Transverse colon (tissue), 4 donors: ENCODE results near the gene TTC3. TPM values are rescaled to one million over a fixed set of nuclear protein-coding genes. Genes with fewer than 3 reads are reported as not detected.

ENCODE experiments used
- DNase-seq: peaks from one replicate; pipeline ENCODE4 v3.0.0-alpha.2; 2019
- H3K27ac ChIP-seq, 4 donors: fragments of 200-600 bp; sonication (generic); 2 replicates each; pipeline ENCODE4 v1.5.1; 2016 to 2018; ENCODE audit warnings: inconsistent platforms in 4 of 4
- H3K27me3 ChIP-seq: fragments of 200-600 bp; sonication (generic); 2 replicates; pipeline ENCODE4 v1.5.1; 2017; ENCODE audit warnings: inconsistent platforms
- H3K36me3 ChIP-seq, 4 donors: fragments of 200-600 bp; sonication (generic); 2 replicates each; pipeline ENCODE4 v1.5.1; 2017 to 2019; ENCODE audit warnings: inconsistent platforms in 4 of 4
- H3K4me1 ChIP-seq, 4 donors: fragments of 200-600 bp; sonication (generic); 2 replicates each; pipeline ENCODE4 v1.5.1; 2017 to 2020; ENCODE audit warnings: inconsistent platforms in 4 of 4
- H3K4me3 ChIP-seq, 4 donors: fragments of 200-600 bp; sonication (generic); 1 replicate in 1 of 4; 2 replicates in 3 of 4; pipeline versions ENCODE4 v1.5.1 to v1.6.1; 2017 to 2019; ENCODE audit warnings: inconsistent platforms in 4 of 4
- H3K9me3 ChIP-seq, 2 donors: fragments of 200-600 bp; sonication (generic); 2 replicates each; pipeline ENCODE4 v1.5.1; 2017 to 2019; ENCODE audit warnings: inconsistent platforms in 2 of 2
- EP300 ChIP-seq: sonication (generic); formaldehyde crosslinking; IDR thresholded peaks from one replicate; pipeline ENCODE4 v1.6.1; 2017; ENCODE audit warnings: antibody characterized with exemption, low read depth
- POLR2A ChIP-seq: fragments of 450-650 bp; IDR thresholded peaks from one replicate; pipeline ENCODE4 v1.6.1; 2016; ENCODE audit warnings: antibody characterized with exemption, mild to moderate bottlenecking, moderate library complexity
- POLR2AphosphoS5 ChIP-seq, 3 donors: sonication (generic); formaldehyde crosslinking; IDR thresholded peaks; one replicate each; pipeline ENCODE4 v1.6.1; 2016; ENCODE audit warnings: antibody characterized with exemption in 3 of 3
- WGBS, 2 donors: methylation state at CpG; one replicate each; pipeline ENCODE4 v1.1.5; 2018; ENCODE audit warnings: low coverage in 1 of 2; 5-methylcytosine and 5-hydroxymethylcytosine counted together
- in situ Hi-C, 4 donors: fragments of 200-750 bp; cut with MboI; loops; one replicate each; pipeline versions ENCODE4 v1.15.0 to v1.15.1; 2017; ENCODE audit warnings: low sequenced_read_pairs in 3 of 4, low pct_ligation_motif_present in 1 of 4, low pct_unique_long_range_greater_than_20kb in 1 of 4
- intact Hi-C: fragments of 100-400 bp; cut with DNase I; formaldehyde crosslinking; loops from one replicate; pipeline ENCODE4 v1.15.1; 2023; ENCODE audit warnings: low total_unique reads
- total RNA-seq, 4 donors: library from RNA; depleted of rRNA; stranded (reverse); fragments of >200 nt; gene quantifications; one replicate each; pipeline ENCODE4 v1.1.0, GENCODE V29; 2016
- TF ChIP-seq, protein P1 (sequence below), 5 experiments: fragments of 200-600 bp in 3 of 5; fragments of 450-650 bp in 2 of 5; sonication (generic) in 3 of 5; IDR thresholded peaks; 1 replicate in 2 of 5; 2 replicates in 3 of 5; pipeline ENCODE4 v1.5.1; 2016 to 2017; ENCODE audit warnings: antibody characterized with exemption in 5 of 5, inconsistent platforms in 3 of 5, mild to moderate bottlenecking in 2 of 5, moderate library complexity in 1 of 5

The TTC3 gene
- total RNA-seq, 4 donors from 2014 or later: 84.0 to 247 (median 146) TPM

DNA sequence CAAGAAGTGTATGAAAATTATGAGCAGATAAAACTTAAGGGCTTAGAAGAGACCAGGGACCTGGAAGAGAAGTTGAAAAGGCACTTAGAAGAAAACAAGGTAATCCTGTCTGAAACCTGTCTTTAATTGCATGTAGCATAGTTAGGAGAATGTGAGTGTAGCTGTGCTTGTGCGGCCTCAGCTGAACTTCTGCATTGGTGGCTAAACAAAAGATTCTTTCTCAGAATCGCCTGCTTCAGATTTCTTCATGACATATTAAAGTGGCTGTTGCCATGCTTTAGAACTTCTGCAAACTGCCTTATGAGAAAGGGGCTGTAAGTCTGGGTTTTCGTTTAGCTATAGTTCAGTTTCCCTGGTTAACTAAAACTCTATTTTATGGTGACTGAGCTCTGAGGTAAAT, 99.6 kb downstream of the TTC3 start:
- 67 to 90% methylated on average over 3 of the region's 3 CpGs for WGBS, 2 donors
- H3K4me1 ChIP-seq: no peaks in the 10 kb centered on the region
- H3K4me3 ChIP-seq: no peak overlapping the region
- no peak for TF ChIP-seq POLR2A
- TF ChIP-seq, protein P1, sequence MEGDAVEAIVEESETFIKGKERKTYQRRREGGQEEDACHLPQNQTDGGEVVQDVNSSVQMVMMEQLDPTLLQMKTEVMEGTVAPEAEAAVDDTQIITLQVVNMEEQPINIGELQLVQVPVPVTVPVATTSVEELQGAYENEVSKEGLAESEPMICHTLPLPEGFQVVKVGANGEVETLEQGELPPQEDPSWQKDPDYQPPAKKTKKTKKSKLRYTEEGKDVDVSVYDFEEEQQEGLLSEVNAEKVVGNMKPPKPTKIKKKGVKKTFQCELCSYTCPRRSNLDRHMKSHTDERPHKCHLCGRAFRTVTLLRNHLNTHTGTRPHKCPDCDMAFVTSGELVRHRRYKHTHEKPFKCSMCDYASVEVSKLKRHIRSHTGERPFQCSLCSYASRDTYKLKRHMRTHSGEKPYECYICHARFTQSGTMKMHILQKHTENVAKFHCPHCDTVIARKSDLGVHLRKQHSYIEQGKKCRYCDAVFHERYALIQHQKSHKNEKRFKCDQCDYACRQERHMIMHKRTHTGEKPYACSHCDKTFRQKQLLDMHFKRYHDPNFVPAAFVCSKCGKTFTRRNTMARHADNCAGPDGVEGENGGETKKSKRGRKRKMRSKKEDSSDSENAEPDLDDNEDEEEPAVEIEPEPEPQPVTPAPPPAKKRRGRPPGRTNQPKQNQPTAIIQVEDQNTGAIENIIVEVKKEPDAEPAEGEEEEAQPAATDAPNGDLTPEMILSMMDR (IDR thresholded peaks at IDR 0.05): no peak
- no peak for TF ChIP-seq POLR2AphosphoS5 (IDR thresholded peaks at IDR 0.05)
- no peak for TF ChIP-seq EP300
- DNase-seq: no peak
- in situ Hi-C loops: no loop called here
- no peaks in the 10 kb centered on the region for H3K27me3 ChIP-seq
- H3K9me3 ChIP-seq: no peaks in the 10 kb centered on the region
- H3K36me3 ChIP-seq: peaks cover 0 to 32% (median 9%) of the 10 kb centered on the region in 4 donors
- no peak overlapping the region for H3K27ac ChIP-seq
- intact Hi-C loops: no loop called here

DNA sequence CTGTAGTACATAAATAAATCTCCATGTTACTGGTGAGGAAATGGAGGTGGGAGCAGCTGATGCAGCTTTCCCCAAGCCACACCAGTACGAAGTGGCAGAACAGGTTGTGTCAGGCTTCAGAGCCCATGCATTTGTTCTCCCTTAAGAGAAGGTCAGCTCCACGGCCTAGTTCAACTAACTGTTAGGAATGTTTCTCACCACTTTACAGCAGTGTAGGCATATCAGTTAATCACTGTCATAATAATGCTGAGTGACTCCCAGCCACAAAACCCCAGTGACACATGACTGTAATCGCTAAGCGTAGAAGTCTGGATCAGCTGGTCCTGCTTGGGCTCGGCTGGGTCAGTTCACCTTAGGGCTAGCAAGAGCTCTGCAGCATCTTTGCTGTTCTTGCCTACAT, 103.7 kb downstream of the TTC3 start:
- in situ Hi-C loops: no loop called here
- Histone ChIP-seq H3K4me3 (no peak overlapping the region), H3K9me3 (no peaks in the 10 kb centered on the region), H3K36me3 (peaks cover 0 to 32% (median 11%) of the 10 kb centered on the region in 4 donors), H3K27ac (no peak overlapping the region), H3K4me1 (no peaks in the 10 kb centered on the region), H3K27me3 (no peaks in the 10 kb centered on the region)
- DNase-seq: no peak
- intact Hi-C loops: no loop called here
- 37 to 63% methylated on average over 2 to 5 of the region's 5 CpGs for WGBS, 2 donors
- TF ChIP-seq EP300: no peak
- no peak for TF ChIP-seq POLR2A
- TF ChIP-seq, protein P1 (IDR thresholded peaks at IDR 0.05): no peak
- TF ChIP-seq POLR2AphosphoS5 (IDR thresholded peaks at IDR 0.05): no peak

DNA sequence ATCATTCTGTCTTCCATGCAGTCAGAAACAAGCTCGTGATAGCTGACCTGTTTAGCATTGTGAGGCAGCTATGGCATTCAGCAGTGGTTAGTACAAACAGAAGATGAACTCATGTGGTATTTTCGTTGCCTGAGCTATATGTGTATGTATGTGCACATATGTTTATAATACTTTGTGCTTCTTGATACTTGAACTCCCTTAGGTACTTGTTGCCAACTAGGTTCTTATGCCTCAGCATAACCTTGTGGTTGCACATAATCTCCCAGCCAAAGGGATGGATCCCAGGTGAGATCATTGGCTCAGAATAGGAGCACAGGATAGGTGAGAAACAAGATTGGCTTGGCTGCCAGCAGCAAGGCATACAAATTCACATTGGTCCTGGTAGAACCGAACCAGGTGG, 108.0 kb downstream of the TTC3 start:
- Histone ChIP-seq H3K27ac (no peak overlapping the region), H3K36me3 (peaks cover 0 to 16% (median 5%) of the 10 kb centered on the region in 4 donors)
- intact Hi-C loops: loop anchor here (5.0 kb wide), 1 partner anchor 1111 kb away; no protein-coding TSS in a partner anchor

DNA sequence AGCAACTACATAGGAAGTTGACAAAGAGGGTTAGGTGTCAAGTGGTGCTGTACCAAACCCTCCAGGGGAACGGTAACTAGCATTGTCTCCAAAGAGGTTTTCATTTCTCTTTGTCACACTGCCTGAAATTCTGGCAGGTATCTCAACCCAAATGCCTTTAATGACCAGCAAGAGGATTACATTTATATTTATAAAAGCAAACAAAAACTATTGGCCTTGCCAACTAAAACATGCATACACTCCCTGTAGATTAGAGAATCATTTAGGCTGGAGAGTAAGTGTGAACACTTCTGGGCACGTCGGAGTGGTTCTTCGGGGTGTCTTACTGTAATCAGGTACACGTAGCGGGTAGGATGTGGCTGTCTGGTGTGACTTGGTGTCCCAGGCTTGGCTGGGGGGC, 109.2 kb downstream of the TTC3 start:
- intact Hi-C loops: loop anchor here (5.0 kb wide), 1 partner anchor 1110 kb away; no protein-coding TSS in a partner anchor
- no peak for DNase-seq
- Histone ChIP-seq H3K4me3 (no peak overlapping the region), H3K27ac (no peak overlapping the region), H3K4me1 (no peaks in the 10 kb centered on the region), H3K9me3 (no peaks in the 10 kb centered on the region), H3K27me3 (no peaks in the 10 kb centered on the region), H3K36me3 (peaks cover 0 to 16% (median 5%) of the 10 kb centered on the region in 4 donors)
- in situ Hi-C loops: no loop called here
- no peak for TF ChIP-seq POLR2A
- no peak for TF ChIP-seq POLR2AphosphoS5 (IDR thresholded peaks at IDR 0.05)
- TF ChIP-seq, protein P1 (IDR thresholded peaks at IDR 0.05): no peak
- TF ChIP-seq EP300: no peak
- 63 to 73% methylated on average over 5 to 6 of the region's 6 CpGs for WGBS, 2 donors

More for the DNA sequence above, 108.0 kb downstream of the TTC3 start:
- DNase-seq: no peak
- H3K4me1 ChIP-seq: no peaks in the 10 kb centered on the region
- in situ Hi-C loops: no loop called here
- H3K9me3 ChIP-seq: no peaks in the 10 kb centered on the region
- 88 to 95% methylated on average over 2 to 3 of the region's 3 CpGs for WGBS, 2 donors
- TF ChIP-seq, protein P1 (IDR thresholded peaks at IDR 0.05): no peak
- TF ChIP-seq EP300: no peak
- no peak for TF ChIP-seq POLR2A
- no peak for TF ChIP-seq POLR2AphosphoS5 (IDR thresholded peaks at IDR 0.05)
- no peaks in the 10 kb centered on the region for H3K27me3 ChIP-seq
- no peak overlapping the region for H3K4me3 ChIP-seq
